ENCODE measurements around the gene TCP11L2.

- TF ChIP-seq EZH2 (IDR thresholded peaks at IDR 0.05; ENCODE audit: insufficient read depth, poor library complexity, severe bottlenecking) (no peak), EZH2phosphoT487 (IDR thresholded peaks at IDR 0.05; ENCODE audit: insufficient read depth, low read depth) (no peak)
These were observed 56.1 kb downstream of the TCP11L2 start for GRCh38 chr12:106358396-106359241.
